H9 (cell line): ENCODE results near the gene ZNF71. TPM values are rescaled to one million over a fixed set of nuclear protein-coding genes. Genes with fewer than 3 reads are reported as not detected.

Experiments
- DNase-seq: peaks from one replicate; pipeline ENCODE4 v3.0.0-alpha.2; 2017
- H2AFZ ChIP-seq: one replicate; pipeline ENCODE4 v1.6.1; 2013; ENCODE audit warnings: mild to moderate bottlenecking, low read length, control low read depth, moderate library complexity
- H2AK5ac ChIP-seq: 2 replicates; pipeline ENCODE4 v1.6.1; 2013; ENCODE audit warnings: low read length, control low read depth, mixed read lengths; ENCODE audit not compliant: insufficient read length
- H2BK120ac ChIP-seq: one replicate; pipeline ENCODE4 v1.6.1; 2013; ENCODE audit warnings: low read depth, mild to moderate bottlenecking, low read length, control low read depth, inconsistent platforms; ENCODE audit not compliant: poor library complexity, severe bottlenecking
- H2BK12ac ChIP-seq: 2 replicates; pipeline ENCODE4 v1.6.1; 2013; ENCODE audit warnings: low read length, control low read depth, mixed read lengths, low read depth; ENCODE audit not compliant: insufficient read length
- H2BK15ac ChIP-seq: 2 replicates; pipeline ENCODE4 v1.6.1; 2013; ENCODE audit warnings: low read depth, low read length, control low read depth
- H2BK20ac ChIP-seq: one replicate; pipeline ENCODE4 v1.6.1; 2013; ENCODE audit warnings: low read depth, mild to moderate bottlenecking, low read length, control low read depth, inconsistent platforms; ENCODE audit not compliant: poor library complexity, severe bottlenecking
- H2BK5ac ChIP-seq: 2 replicates; pipeline ENCODE4 v1.6.1; 2013; ENCODE audit warnings: low read length, control low read depth, mixed read lengths; ENCODE audit not compliant: insufficient read length
- H3K14ac ChIP-seq: 2 replicates; pipeline ENCODE4 v1.6.1; 2013; ENCODE audit warnings: low read length, control low read depth; ENCODE audit not compliant: insufficient read depth
- H3K18ac ChIP-seq: 2 replicates; pipeline ENCODE4 v1.6.1; 2013; ENCODE audit warnings: low read depth, mild to moderate bottlenecking, mixed read lengths, low read length, control low read depth; ENCODE audit not compliant: insufficient read length
- H3K23ac ChIP-seq: 2 replicates; pipeline ENCODE4 v1.6.1; 2013; ENCODE audit warnings: low read length, control low read depth, mixed read lengths, low read depth; ENCODE audit not compliant: insufficient read length
- H3K23me2 ChIP-seq: 2 replicates; pipeline ENCODE4 v1.6.1; 2013; ENCODE audit warnings: low read depth, mild to moderate bottlenecking, mixed read lengths, low read length, control low read depth; ENCODE audit not compliant: insufficient read length, poor library complexity, severe bottlenecking
- H3K27ac ChIP-seq: 2 replicates; pipeline ENCODE4 v1.5.1; 2013; ENCODE audit warnings: low read length, control low read depth, mixed read lengths, low read depth; ENCODE audit not compliant: insufficient read length
- H3K27me3 ChIP-seq: 2 replicates; pipeline ENCODE4 v1.6.1; 2013; ENCODE audit warnings: low read length, control low read depth, inconsistent platforms; ENCODE audit not compliant: insufficient read depth
- H3K4ac ChIP-seq: 2 replicates; pipeline ENCODE4 v1.6.1; 2013; ENCODE audit warnings: low read depth, mild to moderate bottlenecking, control low read depth, inconsistent platforms, low read length, moderate library complexity
- H3K4me1 ChIP-seq: 2 replicates; pipeline ENCODE4 v1.6.1; 2013; ENCODE audit warnings: low read length, control low read depth, inconsistent platforms; ENCODE audit not compliant: insufficient read depth
- H3K4me2 ChIP-seq: 2 replicates; pipeline ENCODE4 v1.6.1; 2013; ENCODE audit warnings: low read length, control low read depth, mixed read lengths; ENCODE audit not compliant: insufficient read length, insufficient read depth
- H3K56ac ChIP-seq: 2 replicates; pipeline ENCODE4 v1.6.1; 2013; ENCODE audit warnings: low read depth, mild to moderate bottlenecking, mixed read lengths, low read length, control low read depth; ENCODE audit not compliant: insufficient read length
- H3K79me1 ChIP-seq: 2 replicates; pipeline ENCODE4 v1.6.1; 2013; ENCODE audit warnings: low read depth, mild to moderate bottlenecking, moderate library complexity, low read length, control low read depth, inconsistent platforms; ENCODE audit not compliant: insufficient read depth, poor library complexity, severe bottlenecking
- H3K79me2 ChIP-seq: 2 replicates; pipeline ENCODE4 v1.6.1; 2013; ENCODE audit warnings: low read length, control low read depth, inconsistent platforms; ENCODE audit not compliant: insufficient read depth
- H3K9ac ChIP-seq: 2 replicates; pipeline ENCODE4 v1.6.1; 2013; ENCODE audit warnings: low read length, control low read depth, mixed read lengths; ENCODE audit not compliant: insufficient read length; ENCODE audit errors: extremely low read depth
- H3K9me3 ChIP-seq: one replicate; pipeline ENCODE4 v1.6.1; 2013; ENCODE audit warnings: low read depth, low read length, inconsistent platforms; ENCODE audit not compliant: control insufficient read depth
- H3T11ph ChIP-seq: one replicate; pipeline ENCODE4 v1.6.1; 2013; ENCODE audit warnings: mild to moderate bottlenecking, low read length, control low read depth, inconsistent platforms
- H4K20me1 ChIP-seq: one replicate; pipeline ENCODE4 v1.6.1; 2013; ENCODE audit not compliant: control insufficient read depth, insufficient read length, insufficient read depth
- H4K5ac ChIP-seq: 2 replicates; pipeline ENCODE4 v1.6.1; 2013; ENCODE audit warnings: low read depth, mild to moderate bottlenecking, mixed read lengths, low read length, control low read depth; ENCODE audit not compliant: insufficient read length
- H4K8ac ChIP-seq: replicated peaks from 2 replicates; pipeline ENCODE4 v1.6.1; 2013; ENCODE audit warnings: low read length, control low read depth, mixed read lengths, low read depth; ENCODE audit not compliant: insufficient read length
- H4K91ac ChIP-seq: 2 replicates; pipeline ENCODE4 v1.6.1; 2013; ENCODE audit warnings: low read depth, mild to moderate bottlenecking, moderate library complexity, mixed read lengths, low read length, control low read depth; ENCODE audit not compliant: insufficient read length
- H3K27ac Mint-ChIP-seq, 3 experiments: 2 replicates in 2 of 3; 3 replicates in 1 of 3; pipeline ENCODE4 v1.8.0; 2020 to 2021; ENCODE audit warnings: mixed read lengths in 3 of 3, mild to moderate bottlenecking in 1 of 3, moderate library complexity in 1 of 3
- H3K27me3 Mint-ChIP-seq: 2 replicates; pipeline ENCODE4 v1.8.0; 2021; ENCODE audit warnings: low read depth, mild to moderate bottlenecking, moderate library complexity, mixed read lengths
- H3K36me3 Mint-ChIP-seq, 3 experiments: 2 replicates in 2 of 3; 3 replicates in 1 of 3; pipeline ENCODE4 v1.8.0; 2020 to 2021; ENCODE audit warnings: low read depth in 3 of 3, mixed read lengths in 3 of 3; ENCODE audit not compliant: insufficient read depth in 1 of 3
- H3K4me1 Mint-ChIP-seq, 2 experiments: 2 replicates each; pipeline ENCODE4 v1.8.0; 2020; ENCODE audit warnings: mixed read lengths in 2 of 2
- H3K4me3 Mint-ChIP-seq, 2 experiments: 2 replicates in 1 of 2; 3 replicates in 1 of 2; pipeline ENCODE4 v1.8.0; 2020 to 2021; ENCODE audit warnings: mild to moderate bottlenecking in 2 of 2, mixed read lengths in 2 of 2, moderate library complexity in 1 of 2
- H3K9me3 Mint-ChIP-seq, 2 experiments: 2 replicates in 1 of 2; 3 replicates in 1 of 2; pipeline ENCODE4 v1.8.0; 2020; ENCODE audit warnings: mild to moderate bottlenecking in 2 of 2, mixed read lengths in 2 of 2, moderate library complexity in 1 of 2
- CTCF ChIP-seq: fragments of 200-600 bp; sonication (generic); conservative IDR thresholded peaks from 3 replicates; pipeline ENCODE4 v1.8.0; 2021; ENCODE audit warnings: antibody characterized with exemption, mild to moderate bottlenecking
- WGBS: extraction: QIAGEN DNeasy Blood & Tissue Kit; methylation state at CpG from one replicate; pipeline ENCODE4 v1.1.7; 2013; ENCODE audit warnings: missing lambda C conversion rate, low lambda C conversion rate, mixed read lengths; ENCODE audit not compliant: insufficient read length; ENCODE audit errors: extremely low coverage; 5-methylcytosine and 5-hydroxymethylcytosine counted together
- total RNA-seq: library from RNA; stranded (reverse); gene quantifications from 2 replicates; pipeline ENCODE4 v1.2.1, GENCODE V29; 2021

ZNF71 gene
- total RNA-seq, 1 experiment from 2014 or later, result 7.2 TPM

- Histone ChIP-seq H3K79me2 (no peaks in the 10 kb centered on the region), H3T11ph (no peak overlapping the region)
- no CpG with 5 or more reads among the region's 2 CpGs for WGBS
Observed at GRCh38 chr19:56572589-56572988, 22.5 kb upstream of the ZNF71 start.

More at GRCh38 chr19:56572589-56572988, 22.5 kb upstream of the ZNF71 start:
- Histone ChIP-seq H3K14ac (no peak overlapping the region), H3K27me3 (no peaks in the 10 kb centered on the region), H3K18ac (no peak overlapping the region), H3K56ac (no peak overlapping the region), H3K79me1 (no peaks in the 10 kb centered on the region), H3K4me2 (no peak overlapping the region), H2BK5ac (no peak overlapping the region), H3K9ac (no peak overlapping the region), H2AK5ac (no peak overlapping the region), H4K8ac (no peak overlapping the region), H2BK120ac (no peak overlapping the region), H3K27ac (no peak overlapping the region), H3K23me2 (peaks cover 3% of the 10 kb centered on the region), H2AFZ (no peak overlapping the region), H4K5ac (no peak overlapping the region), H3K9me3 (peaks cover 86% of the 10 kb centered on the region), H3K23ac (no peak overlapping the region), H2BK15ac (no peak overlapping the region), H4K91ac (no peak overlapping the region), H3K4me1 (peaks cover 4% of the 10 kb centered on the region; the same call in 1 of the 2 replicates), H3K4ac (no peak overlapping the region), H2BK12ac (no peak overlapping the region), H4K20me1 (no peaks in the 10 kb centered on the region), H2BK20ac (no peak overlapping the region)
- H3K36me3 Mint-ChIP-seq, result peaks cover 86 to 97% (median 96%) of the 10 kb centered on the region in 3 experiments
- no peaks in the 10 kb centered on the region for H3K27me3 Mint-ChIP-seq
- no peak overlapping the region for H3K4me3 Mint-ChIP-seq
- no peak for DNase-seq
- H3K27ac Mint-ChIP-seq, result no peak overlapping the region
- H3K4me1 Mint-ChIP-seq, result peaks cover 3 to 4% of the 10 kb centered on the region in 2 experiments; a peak in 3 of 4 replicates
- peaks cover 88 to 89% of the 10 kb centered on the region in 2 experiments for H3K9me3 Mint-ChIP-seq
- TF ChIP-seq CTCF, result no peak
